BLaER1 treated with 17β-estradiol and CSF1 and Interleukin-3, amounts not matched to agents 10 nM and 100 nM (cell line): ENCODE results near the gene BCAS3.

Source experiments
- H3K27ac ChIP-seq, 11 experiments: shearing (Covaris generic); formaldehyde crosslinking; 2 replicates each; pipeline ENCODE4 v1.8.1; 2022
- H3K27me3 ChIP-seq, 11 experiments: shearing (Covaris generic); formaldehyde crosslinking; 2 replicates each; pipeline ENCODE4 v1.8.1; 2022
- H3K36me3 ChIP-seq, 11 experiments: shearing (Covaris generic); formaldehyde crosslinking; 2 replicates each; pipeline ENCODE4 v1.8.1; 2022
- H3K4me1 ChIP-seq, 10 experiments: shearing (Covaris generic); formaldehyde crosslinking; 2 replicates each; pipeline ENCODE4 v1.8.1; 2022
- H3K4me2 ChIP-seq, 11 experiments: shearing (Covaris generic); formaldehyde crosslinking; 2 replicates each; pipeline ENCODE4 v1.8.1; 2022
- H3K4me3 ChIP-seq, 10 experiments: shearing (Covaris generic); formaldehyde crosslinking; 2 replicates each; pipeline ENCODE4 v1.8.1; 2022
- H3K9ac ChIP-seq, 11 experiments: shearing (Covaris generic); formaldehyde crosslinking; 2 replicates each; pipeline ENCODE4 v1.8.1; 2022
- H3K9me3 ChIP-seq, 11 experiments: shearing (Covaris generic); formaldehyde crosslinking; replicated peaks in 1 of 11; 2 replicates each; pipeline ENCODE4 v1.8.1; 2022
- H4K20me1 ChIP-seq, 11 experiments: shearing (Covaris generic); formaldehyde crosslinking; 2 replicates each; pipeline ENCODE4 v1.8.1; 2022
- Cebpa-rat ChIP-seq, 11 experiments: shearing (Covaris generic); IDR thresholded peaks; 2 replicates each; pipeline ENCODE4 v1.8.1; 2022

BCAS3 gene

GRCh38 chr17:61338000-61338798 lies 660.5 kb downstream of the BCAS3 start:
- H3K27ac ChIP-seq: no peak overlapping the region
- H4K20me1 ChIP-seq: no peaks in the 10 kb centered on the region
- no peaks in the 10 kb centered on the region for H3K27me3 ChIP-seq
- peaks cover 0 to 15% (median 3%) of the 10 kb centered on the region in 10 experiments; a peak in 8 of 20 replicates for H3K4me1 ChIP-seq
- H3K4me2 ChIP-seq: no peak overlapping the region; a peak in 1 of 22 replicates
- H3K36me3 ChIP-seq: no peaks in the 10 kb centered on the region
- no peaks in the 10 kb centered on the region; a peak in 1 of 22 replicates for H3K9me3 ChIP-seq
- no peak overlapping the region for H3K4me3 ChIP-seq
- H3K9ac ChIP-seq: no peak overlapping the region
- no peak for TF ChIP-seq Cebpa-rat (IDR thresholded peaks at IDR 0.05)

GRCh38 chr17:61338874-61339478 lies 661.3 kb downstream of the BCAS3 start:
- no peaks in the 10 kb centered on the region for H3K36me3 ChIP-seq
- H4K20me1 ChIP-seq: no peaks in the 10 kb centered on the region
- no peak overlapping the region for H3K27ac ChIP-seq
- no peak overlapping the region for H3K4me2 ChIP-seq
- H3K27me3 ChIP-seq: no peaks in the 10 kb centered on the region
- no peak overlapping the region for H3K4me3 ChIP-seq
- peaks cover 0 to 15% (median 3%) of the 10 kb centered on the region in 10 experiments; a peak in 8 of 20 replicates for H3K4me1 ChIP-seq
- TF ChIP-seq Cebpa-rat (IDR thresholded peaks at IDR 0.05): no peak
- no peaks in the 10 kb centered on the region; a peak in 1 of 22 replicates for H3K9me3 ChIP-seq
- no peak overlapping the region for H3K9ac ChIP-seq

- Histone ChIP-seq H3K4me3 (no peak overlapping the region), H3K9ac (no peak overlapping the region), H3K4me1 (peaks cover 0 to 7% (median 1%) of the 10 kb centered on the region in 10 experiments; a peak in 7 of 20 replicates), H3K4me2 (no peak overlapping the region), H3K36me3 (no peaks in the 10 kb centered on the region), H3K9me3 (no peaks in the 10 kb centered on the region; a peak in 1 of 22 replicates), H3K27ac (no peak overlapping the region), H4K20me1 (no peaks in the 10 kb centered on the region), H3K27me3 (no peaks in the 10 kb centered on the region)
- TF ChIP-seq Cebpa-rat (IDR thresholded peaks at IDR 0.05): no peak
Observed at GRCh38 chr17:61340431-61341209, 663.0 kb downstream of the BCAS3 start.

GRCh38 chr17:61343576-61343975 lies 665.9 kb downstream of the BCAS3 start:
- no peak overlapping the region for H3K9ac ChIP-seq
- H3K9me3 ChIP-seq: no peaks in the 10 kb centered on the region; a peak in 1 of 22 replicates
- H3K27me3 ChIP-seq: no peaks in the 10 kb centered on the region
- no peaks in the 10 kb centered on the region for H4K20me1 ChIP-seq
- H3K36me3 ChIP-seq: no peaks in the 10 kb centered on the region
- no peak overlapping the region for H3K27ac ChIP-seq
- no peak for TF ChIP-seq Cebpa-rat (IDR thresholded peaks at IDR 0.05)
- H3K4me2 ChIP-seq: no peak overlapping the region
- peaks cover 0 to 8% (median 0%) of the 10 kb centered on the region in 10 experiments; a peak in 4 of 20 replicates for H3K4me1 ChIP-seq
- no peak overlapping the region for H3K4me3 ChIP-seq

GRCh38 chr17:61345061-61345460 lies 667.4 kb downstream of the BCAS3 start:
- Histone ChIP-seq H3K9me3 (no peaks in the 10 kb centered on the region), H4K20me1 (no peaks in the 10 kb centered on the region), H3K36me3 (no peaks in the 10 kb centered on the region), H3K4me3 (no peak overlapping the region), H3K4me1 (peaks cover 0 to 8% (median 0%) of the 10 kb centered on the region in 10 experiments; a peak in 3 of 20 replicates), H3K27me3 (no peaks in the 10 kb centered on the region), H3K4me2 (no peak overlapping the region), H3K9ac (no peak overlapping the region), H3K27ac (no peak overlapping the region)
- TF ChIP-seq Cebpa-rat (IDR thresholded peaks at IDR 0.05): no peak

GRCh38 chr17:61345825-61346666 lies 668.4 kb downstream of the BCAS3 start:
- no peak overlapping the region for H3K9ac ChIP-seq
- H3K27me3 ChIP-seq: no peaks in the 10 kb centered on the region
- no peak for TF ChIP-seq Cebpa-rat (IDR thresholded peaks at IDR 0.05)
- H4K20me1 ChIP-seq: no peaks in the 10 kb centered on the region
- H3K9me3 ChIP-seq: no peaks in the 10 kb centered on the region
- H3K36me3 ChIP-seq: no peaks in the 10 kb centered on the region
- H3K27ac ChIP-seq: no peak overlapping the region
- H3K4me2 ChIP-seq: peak overlapping the region in 2 of 11 experiments; percentile 2 to 18; a peak in 1 of 22 replicates
- H3K4me3 ChIP-seq: no peak overlapping the region
- H3K4me1 ChIP-seq: peaks cover 0 to 8% (median 0%) of the 10 kb centered on the region in 10 experiments; a peak in 3 of 20 replicates

- no peak for TF ChIP-seq Cebpa-rat (IDR thresholded peaks at IDR 0.05)
- no peaks in the 10 kb centered on the region for H3K9me3 ChIP-seq
- no peak overlapping the region for H3K4me3 ChIP-seq
- H3K4me2 ChIP-seq: no peak overlapping the region
- no peaks in the 10 kb centered on the region for H4K20me1 ChIP-seq
- H3K27me3 ChIP-seq: no peaks in the 10 kb centered on the region
- peaks cover 0 to 15% (median 11%) of the 10 kb centered on the region in 10 experiments; a peak in 16 of 20 replicates for H3K4me1 ChIP-seq
- H3K27ac ChIP-seq: no peak overlapping the region
- no peak overlapping the region for H3K9ac ChIP-seq
- no peaks in the 10 kb centered on the region for H3K36me3 ChIP-seq
Observed at GRCh38 chr17:61349350-61349749, 671.7 kb downstream of the BCAS3 start.

- Histone ChIP-seq H3K36me3 (no peaks in the 10 kb centered on the region), H3K4me2 (no peak overlapping the region), H3K27ac (no peak overlapping the region), H3K27me3 (no peaks in the 10 kb centered on the region), H3K9ac (no peak overlapping the region), H3K9me3 (no peaks in the 10 kb centered on the region), H3K4me3 (no peak overlapping the region), H3K4me1 (peaks cover 0 to 15% (median 11%) of the 10 kb centered on the region in 10 experiments; a peak in 13 of 20 replicates), H4K20me1 (no peaks in the 10 kb centered on the region)
- TF ChIP-seq Cebpa-rat (IDR thresholded peaks at IDR 0.05): no peak
Observed at GRCh38 chr17:61351745-61352407, 674.2 kb downstream of the BCAS3 start.
